GM21723 (cell line): ENCODE results near the gene PIAS4.

Source experiments
- ATAC-seq: cut with Tn5 transposase; IDR thresholded peaks from one replicate; pipeline ENCODE4 v1.9.1; 2021; ENCODE audit warnings: mild to moderate bottlenecking, moderate library complexity; ENCODE audit not compliant: unreplicated experiment

Gene PIAS4

GRCh38 chr19:4057931-4058692 lies 50.6 kb downstream of the PIAS4 start:
- ATAC-seq, result no peak

- ATAC-seq, result no peak
These were observed 51.3 kb downstream of the PIAS4 start for GRCh38 chr19:4058693-4059452.

GRCh38 chr19:4059453-4059871 lies 51.9 kb downstream of the PIAS4 start:
- no peak for ATAC-seq

GRCh38 chr19:4059891-4060620 lies 52.5 kb downstream of the PIAS4 start:
- ATAC-seq, result no peak

- ATAC-seq, result no peak
These were observed 53.2 kb downstream of the PIAS4 start for GRCh38 chr19:4060621-4061177.

- no peak for ATAC-seq
These were observed 53.7 kb downstream of the PIAS4 start for GRCh38 chr19:4061178-4061682.

GRCh38 chr19:4061683-4062418 lies 54.3 kb downstream of the PIAS4 start:
- no peak for ATAC-seq

- no peak for ATAC-seq
These were observed 55.2 kb downstream of the PIAS4 start for GRCh38 chr19:4062419-4063368.

- no peak for ATAC-seq
These were observed 56.0 kb downstream of the PIAS4 start for GRCh38 chr19:4063369-4064148.

- no peak for ATAC-seq
These were observed 56.6 kb downstream of the PIAS4 start for GRCh38 chr19:4064149-4064495.

GRCh38 chr19:4064496-4065260 lies 57.1 kb downstream of the PIAS4 start:
- no peak for ATAC-seq

- peak; percentile 57 for ATAC-seq
These were observed 58.1 kb downstream of the PIAS4 start for GRCh38 chr19:4065430-4066175.

GRCh38 chr19:4066176-4066606 lies 58.7 kb downstream of the PIAS4 start:
- ATAC-seq, result no peak

- no peak for ATAC-seq
These were observed 59.3 kb downstream of the PIAS4 start, which contains the start of gene ZBTB7A for GRCh38 chr19:4066682-4067395. Gene ZBTB7A, minus strand, starts transcription at chr19:4066899. Its CDS starts 11,667 bp downstream, at chr19:4055232.

- no peak for ATAC-seq
These were observed 60.0 kb downstream of the PIAS4 start for GRCh38 chr19:4067396-4068046.
